RWPE1 (cell line): ENCODE results near the gene LYZL4.

ENCODE experiments used
- CTCF ChIA-PET: fragments of 350-600 bp; sonication (Branson Sonifier 250); formaldehyde crosslinking; extraction: SDS; loops from one replicate; lab custom pipeline; 2021; lab: Yijun Ruan, JAX
- POLR2A ChIA-PET: fragments of 400-600 bp; formaldehyde crosslinking; extraction: SDS; loops from one replicate; lab custom pipeline; 2020; ENCODE audit warnings: antibody characterized with exemption; ENCODE audit not compliant: low non-redundant PET; lab: Yijun Ruan, JAX
- DNase-seq: peaks from one replicate; pipeline ENCODE4 v3.0.0; 2012; ENCODE audit warnings: low spot score
- H3K27ac ChIP-seq: fragments of 450-650 bp; 2 replicates; pipeline ENCODE4 v1.5.1; 2017
- CTCF ChIP-seq: fragments of 450-650 bp; conservative IDR thresholded peaks from 2 replicates; pipeline ENCODE4 v1.5.1; 2017; ENCODE audit warnings: low read depth, mild to moderate bottlenecking

The LYZL4 gene

DNA sequence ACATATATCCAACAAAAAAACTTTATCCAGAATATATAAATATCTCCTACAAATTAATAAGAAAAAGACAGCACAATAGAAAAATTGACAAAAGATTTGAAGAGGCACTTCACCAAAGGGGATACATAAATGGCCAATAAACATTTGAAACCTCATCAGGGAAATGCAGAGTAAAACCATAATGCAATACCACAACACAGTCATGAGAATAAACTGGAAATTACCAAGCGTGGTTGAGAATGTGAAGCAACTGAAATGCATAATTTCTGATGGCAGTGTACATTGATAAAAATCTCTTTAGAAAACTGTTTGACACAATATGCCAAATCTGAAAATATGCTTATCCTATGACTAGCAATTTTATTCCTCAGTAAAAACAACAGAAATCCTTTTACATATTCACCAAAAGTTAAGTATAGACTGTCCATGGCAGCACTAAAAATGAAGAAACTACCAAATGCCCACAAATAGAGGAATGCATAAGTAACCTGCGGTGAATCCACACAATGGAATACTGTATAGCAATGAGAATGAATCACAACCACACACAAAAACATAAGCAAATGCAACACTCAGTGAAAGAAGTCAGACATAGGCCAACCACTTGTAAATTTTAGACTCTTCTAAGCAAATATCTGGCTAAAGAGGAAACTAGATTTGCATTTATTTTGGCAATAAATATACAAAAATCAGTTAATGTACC lies 7.9 kb downstream of the LYZL4 start:
- H3K27ac ChIP-seq = no peak overlapping the region
- no peak for TF ChIP-seq CTCF
- ChIA-PET POLR2A (no interaction called here), CTCF (no interaction called here)
- DNase-seq = no peak

DNA sequence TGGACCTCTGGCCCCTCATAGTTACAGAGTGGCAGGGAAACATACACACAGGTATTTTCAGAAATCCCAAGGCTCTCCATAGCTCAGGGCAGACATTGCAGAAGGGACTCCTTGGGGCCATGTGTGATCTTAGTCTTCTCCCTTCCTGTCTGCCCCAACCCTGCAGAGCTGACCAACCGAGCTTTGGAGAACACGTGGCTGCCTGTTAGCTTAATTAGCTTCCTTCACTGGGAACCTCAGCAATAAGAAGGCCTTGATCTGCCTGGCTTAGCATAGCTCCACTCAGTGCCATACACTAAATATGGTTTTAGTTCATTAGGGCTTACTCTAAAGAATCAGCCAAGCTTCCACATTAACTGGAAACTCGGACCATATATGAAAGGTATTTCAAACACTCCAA lies 12.3 kb downstream of the LYZL4 start:
- no peak for TF ChIP-seq CTCF
- DNase-seq = no peak
- CTCF ChIA-PET = no interaction called here
- POLR2A ChIA-PET = no interaction called here
- H3K27ac ChIP-seq = no peak overlapping the region

DNA sequence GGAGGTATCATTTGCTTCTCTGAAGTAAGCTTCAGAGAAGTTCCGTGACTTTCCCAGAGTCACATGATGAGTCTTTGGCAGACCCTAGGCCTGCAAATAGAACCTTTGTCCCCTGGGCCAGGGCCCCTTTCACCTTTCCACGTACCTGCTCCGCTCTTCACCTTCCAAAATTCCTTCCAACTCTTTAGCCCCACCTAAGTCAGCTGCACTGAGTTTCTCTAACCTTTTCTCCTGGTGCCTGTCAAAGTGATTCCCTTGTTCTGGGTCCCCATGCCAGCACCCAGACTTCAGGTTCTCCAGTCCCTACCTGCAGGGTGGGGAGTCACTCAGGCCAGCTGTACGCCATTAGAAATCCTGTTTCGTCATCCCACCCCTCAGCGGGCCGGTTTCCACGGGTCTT lies 12.8 kb downstream of the LYZL4 start:
- ChIA-PET CTCF (no interaction called here), POLR2A (no interaction called here)
- no peak for TF ChIP-seq CTCF
- H3K27ac ChIP-seq = no peak overlapping the region
- no peak for DNase-seq

GRCh38 chr3:42394579-42395288 lies 15.7 kb downstream of the LYZL4 start:
- no peak for DNase-seq
- no peak for TF ChIP-seq CTCF
- H3K27ac ChIP-seq = no peak overlapping the region
- ChIA-PET POLR2A (no interaction called here), CTCF (no interaction called here)

- ChIA-PET POLR2A (no interaction called here), CTCF (no interaction called here)
- TF ChIP-seq CTCF = no peak
- no peak overlapping the region for H3K27ac ChIP-seq
- DNase-seq = no peak
Measured at GRCh38 chr3:42387802-42388651, 22.4 kb downstream of the LYZL4 start.

- TF ChIP-seq CTCF = no peak
- CTCF ChIA-PET = interaction anchor here (1.1 kb wide), 1 partner anchor 134 kb away, joined by 4 read pairs; no protein-coding TSS in a partner anchor
- no peak overlapping the region for H3K27ac ChIP-seq
- DNase-seq = no peak
- POLR2A ChIA-PET = no interaction called here
Measured at GRCh38 chr3:42381551-42382082, 28.8 kb downstream of the LYZL4 start.
